Brain pericyte (primary cell): Measurements from ENCODE around the gene OST4.
A peak's percentile ranks its signal among the peaks of the same experiment; 100 is the strongest.
"Not testable (repeated sequence)": the region's sequence is repeated elsewhere in the genome, so short reads cannot be mapped to it uniquely, and the experiment has no call there.

Experiments
- DNase-seq: peaks from one replicate; pipeline ENCODE4 v3.0.0-alpha.2; 2012; ENCODE audit warnings: low read depth, low spot score

The OST4 gene

GRCh38 chr2:27079233-27080139, 8.0 kb upstream of the OST4 start:
- no peak for DNase-seq

- peak; percentile 82 for DNase-seq
Observed at GRCh38 chr2:27078267-27079194, 7.1 kb upstream of the OST4 start, which contains the start of gene EMILIN1. Gene EMILIN1 (plus strand): TSS chr2:27078615. CDS start chr2:27079066, 451 bp downstream.

DNA sequence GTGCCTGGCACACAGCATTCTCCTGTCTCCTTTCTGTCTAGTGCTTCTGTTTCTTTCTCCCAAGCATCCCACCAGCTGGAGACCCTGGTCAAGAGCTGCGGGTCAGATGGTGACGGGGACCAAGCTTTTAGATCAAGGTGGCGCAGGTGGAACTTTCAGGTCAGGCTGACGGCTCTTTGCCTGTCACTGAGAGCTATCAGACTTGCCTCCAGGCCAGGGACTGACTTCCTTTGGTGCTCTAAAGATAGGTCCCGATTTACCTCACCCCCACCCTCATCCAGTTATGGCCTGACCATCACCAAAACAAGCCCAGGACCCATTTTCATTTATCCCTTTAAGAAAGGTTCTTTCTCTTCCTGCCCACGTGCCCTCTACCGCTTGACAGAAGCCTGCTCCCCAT, 5.8 kb upstream of the OST4 start:
- no peak for DNase-seq

- no peak for DNase-seq
Observed at GRCh38 chr2:27076323-27076722, 4.9 kb upstream of the OST4 start.

DNA sequence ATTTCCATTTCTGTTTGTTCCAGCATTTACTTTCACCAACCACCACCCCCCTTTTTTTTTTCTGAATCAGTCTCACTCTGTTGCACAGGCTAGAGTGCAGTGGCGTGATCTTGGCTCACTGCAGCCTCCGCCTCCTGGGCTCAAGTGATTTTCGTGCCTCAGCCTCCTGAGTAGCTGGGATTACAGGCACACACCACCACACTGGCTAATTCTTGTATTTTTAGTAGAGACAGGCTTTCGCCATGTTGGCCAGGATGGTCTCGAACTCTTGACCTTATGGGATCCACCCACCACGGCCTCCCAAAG, 4.1 kb upstream of the OST4 start:
- not testable (repeated sequence) for DNase-seq

- no peak for DNase-seq
Observed at GRCh38 chr2:27074738-27075565, 3.5 kb upstream of the OST4 start.

GRCh38 chr2:27073782-27074181, 2.3 kb upstream of the OST4 start:
- no peak for DNase-seq

GRCh38 chr2:27072920-27073319, 1.5 kb upstream of the OST4 start:
- no peak for DNase-seq

DNA sequence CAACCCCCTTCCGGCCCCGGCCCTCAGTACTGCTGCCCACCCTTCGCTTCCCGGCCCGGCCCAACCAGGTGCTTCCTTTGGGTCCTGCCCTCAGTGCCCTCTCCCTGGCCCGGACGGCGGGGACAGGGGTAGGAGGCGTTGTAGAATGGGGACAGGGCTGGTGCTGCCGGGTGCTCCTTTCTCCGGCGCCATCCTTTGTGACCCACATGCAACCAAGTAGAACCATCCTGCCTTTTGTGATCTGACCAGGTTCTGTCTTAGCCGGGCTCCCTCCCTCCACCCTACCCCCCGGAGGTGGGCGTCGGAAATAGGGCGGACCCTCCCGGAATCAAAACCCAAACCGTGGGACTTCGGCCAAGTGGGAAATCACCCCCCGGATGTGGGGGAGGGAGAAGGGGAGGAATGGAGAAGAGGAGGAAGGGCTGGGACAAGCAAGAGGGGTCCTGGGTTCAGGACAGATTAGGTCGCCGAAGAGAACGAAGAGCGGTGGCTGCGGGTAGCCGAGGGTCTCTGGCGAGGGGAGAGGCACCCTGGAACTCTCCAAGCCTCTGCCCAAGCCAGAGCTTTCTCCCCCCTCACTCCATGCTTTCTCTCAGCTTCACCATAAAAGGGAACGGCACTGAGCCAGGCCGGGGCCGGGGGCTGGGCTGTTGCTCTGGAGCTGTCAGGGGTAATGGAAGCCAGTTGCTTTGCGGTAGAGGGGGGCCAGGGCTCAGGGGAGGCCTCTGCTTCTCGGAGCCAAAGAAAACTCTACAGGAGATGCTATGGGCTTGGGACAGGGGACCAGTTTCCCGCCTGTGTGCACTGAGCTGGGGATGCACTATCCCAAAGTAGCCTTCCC, 756 bp upstream of the OST4 start:
- DNase-seq, result no peak

GRCh38 chr2:27070653-27071276, 689 bp downstream of the OST4 start:
- no peak for DNase-seq

DNA sequence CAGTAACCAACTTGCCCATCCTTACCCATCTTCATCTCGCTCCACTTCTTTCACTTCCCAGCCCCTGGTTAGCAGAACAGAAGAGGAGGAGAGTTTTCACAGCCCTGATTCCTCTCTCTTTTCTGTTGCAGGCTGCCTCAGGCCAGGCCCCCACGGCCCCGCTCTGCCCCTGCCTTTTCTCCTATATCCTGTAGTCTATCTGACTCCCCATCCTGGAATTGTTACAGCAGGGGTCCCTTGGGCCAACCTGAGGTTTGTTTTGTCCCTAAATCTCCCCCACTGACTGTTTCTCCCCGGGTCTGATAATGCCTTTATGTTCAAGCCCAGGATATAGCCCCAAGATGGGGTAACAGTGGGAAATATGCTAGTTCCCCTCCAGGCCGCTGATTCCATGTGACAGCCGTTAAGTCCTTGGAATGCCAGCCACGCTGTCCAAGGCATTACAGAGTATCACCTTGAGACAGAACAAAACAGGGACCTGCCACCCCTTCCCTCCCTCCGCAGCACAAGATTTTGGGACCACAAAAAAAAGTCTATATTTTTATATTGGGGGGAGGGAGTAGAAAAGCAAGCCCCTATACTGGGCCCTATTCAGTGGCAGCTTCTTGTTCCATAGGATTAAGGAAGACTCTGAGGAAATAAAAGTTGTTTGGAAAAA, 1.4 kb downstream of the OST4 start:
- no peak for DNase-seq

DNA sequence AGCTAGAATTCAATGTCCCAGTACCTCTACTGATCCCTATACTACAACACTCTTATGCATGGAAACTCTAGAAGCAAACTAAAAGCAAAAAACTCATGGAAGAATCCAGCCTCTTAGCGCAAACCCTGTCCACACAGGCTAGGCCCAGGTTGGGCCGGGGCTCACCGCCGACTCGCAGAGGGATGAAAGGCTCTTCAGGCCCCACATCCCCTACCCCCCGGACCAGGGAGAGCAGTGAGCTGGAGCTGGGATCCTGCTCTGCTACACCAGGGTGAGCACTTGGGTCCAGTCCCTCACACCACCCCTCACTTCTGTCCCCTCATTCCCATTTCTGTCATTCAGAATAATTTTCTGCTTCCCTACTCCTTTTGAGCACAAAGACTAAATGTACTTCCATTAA, 2.0 kb downstream of the OST4 start:
- no peak for DNase-seq

DNA sequence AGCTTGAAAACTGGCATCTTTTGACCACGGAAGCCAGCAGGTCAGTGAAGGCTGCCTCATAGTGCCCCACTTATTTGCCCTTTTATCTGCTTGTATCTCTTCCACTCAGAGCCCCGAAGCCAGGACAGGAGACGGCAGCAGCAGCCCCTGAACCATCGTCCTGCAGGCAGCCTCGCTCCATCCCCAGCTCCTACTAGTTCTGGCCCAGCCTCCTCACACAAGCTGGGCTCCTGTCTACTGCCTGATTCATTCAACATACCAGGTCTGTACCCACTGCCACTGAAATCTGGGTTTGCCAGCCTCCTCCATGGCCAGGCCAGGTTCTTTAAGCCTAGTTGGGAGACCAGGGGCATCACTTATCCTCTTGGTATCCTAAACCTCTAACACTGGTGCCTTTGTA, 4.1 kb downstream of the OST4 start:
- no peak for DNase-seq

DNA sequence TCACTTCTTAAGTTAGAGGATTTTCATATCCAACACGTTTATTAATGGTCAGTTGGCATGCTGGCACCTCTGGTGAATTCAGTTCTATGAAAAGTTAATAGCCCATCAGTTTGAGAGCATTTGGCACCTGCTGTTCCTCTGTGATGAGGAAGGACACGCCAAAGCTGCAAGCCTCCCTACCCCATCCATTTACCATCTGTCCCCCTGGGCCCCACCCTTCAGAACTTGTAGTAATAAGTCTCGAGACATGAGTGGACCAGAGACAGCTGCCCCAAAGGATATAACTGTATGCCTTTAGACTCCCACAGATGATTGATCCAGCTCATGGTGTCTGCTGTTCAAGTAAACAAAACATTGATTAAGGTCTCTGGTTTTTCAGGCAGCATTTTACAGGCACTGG, 6.3 kb downstream of the OST4 start:
- no peak for DNase-seq

GRCh38 chr2:27060323-27060722, 11.1 kb downstream of the OST4 start:
- DNase-seq, result no peak

- DNase-seq, result no peak
Observed at GRCh38 chr2:27059141-27059820, 12.2 kb downstream of the OST4 start.

GRCh38 chr2:27058210-27058609, 13.2 kb downstream of the OST4 start:
- no peak for DNase-seq

GRCh38 chr2:27057184-27057583, 14.3 kb downstream of the OST4 start:
- no peak for DNase-seq

GRCh38 chr2:27054721-27055120, 16.7 kb downstream of the OST4 start:
- DNase-seq, result no peak
